ENCODE results near the gene PPM1H.

PPM1H gene

DNA sequence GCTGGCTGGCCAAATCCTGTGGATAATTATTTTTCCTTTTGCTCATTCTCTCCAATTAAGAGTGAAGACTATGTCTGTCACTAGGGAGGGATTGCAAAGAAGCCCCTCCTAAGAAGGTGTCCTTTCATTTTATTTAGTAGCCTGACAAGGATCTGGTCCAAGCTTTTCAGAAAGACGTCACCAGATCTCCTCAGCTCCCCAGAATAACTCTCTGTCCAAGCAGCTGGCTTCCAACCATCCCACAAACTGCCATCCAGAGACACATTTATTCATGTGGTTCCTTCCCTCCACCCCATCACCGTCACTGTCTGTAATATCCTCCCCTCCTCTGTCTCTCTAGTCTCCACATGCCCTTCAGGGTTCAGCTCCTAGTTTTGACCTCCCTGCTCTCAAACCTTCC, 69.9 kb downstream of the PPM1H start:
- Histone ChIP-seq H3K9me2 (replicated peaks; ENCODE audit: low read depth, low read length) (no peaks in the 10 kb centered on the region), H2AFZ (ENCODE audit: low read length) (no peak overlapping the region), H3K27me3 (ENCODE audit: insufficient read depth, low read length, poor library complexity, severe bottlenecking) (no peaks in the 10 kb centered on the region), H3K4me1 (ENCODE audit: insufficient read depth, low read length, poor library complexity, severe bottlenecking) (peaks cover 31% of the 10 kb centered on the region), H4K20me1 (ENCODE audit: insufficient read depth, low read length, poor library complexity, severe bottlenecking) (peaks cover 3% of the 10 kb centered on the region), H3K9me3 (ENCODE audit: insufficient read depth, low read depth, low read length) (no peaks in the 10 kb centered on the region), H3K79me2 (ENCODE audit: insufficient read depth, low read length) (peaks cover 77% of the 10 kb centered on the region), H3K9ac (ENCODE audit: low read depth, low read length, poor library complexity, severe bottlenecking) (no peak overlapping the region), H3K36me3 (ENCODE audit: insufficient read depth, low read length) (no peaks in the 10 kb centered on the region), H3K4me2 (ENCODE audit: low read depth, low read length, poor library complexity, severe bottlenecking) (no peak overlapping the region), H3K4me3 (ENCODE audit: low read length, poor library complexity, severe bottlenecking) (no peak overlapping the region), H3F3A (ENCODE audit: low read depth) (no peaks in the 10 kb centered on the region)
- TF ChIP-seq EZH2phosphoT487 (IDR thresholded peaks at IDR 0.05; ENCODE audit: borderline replicate concordance): no peak
- no peak for TF ChIP-seq CTCF (conservative IDR thresholded peaks at IDR 0.05; ENCODE audit: low read length)

GRCh38 chr12:62862259-62862881, 72.6 kb downstream of the PPM1H start:
- TF ChIP-seq EZH2phosphoT487 (IDR thresholded peaks at IDR 0.05; ENCODE audit: borderline replicate concordance) (no peak), CTCF (conservative IDR thresholded peaks at IDR 0.05; ENCODE audit: low read length) (no peak)
- H3K36me3 ChIP-seq (ENCODE audit: insufficient read depth, low read length): no peaks in the 10 kb centered on the region
- no peaks in the 10 kb centered on the region for H3K9me3 ChIP-seq (ENCODE audit: insufficient read depth, low read depth, low read length)
- H3K4me3 ChIP-seq (ENCODE audit: low read length, poor library complexity, severe bottlenecking): no peak overlapping the region
- H3K79me2 ChIP-seq (ENCODE audit: insufficient read depth, low read length): peaks cover 70% of the 10 kb centered on the region
- no peak overlapping the region for H2AFZ ChIP-seq (ENCODE audit: low read length)
- peaks cover 3% of the 10 kb centered on the region for H4K20me1 ChIP-seq (ENCODE audit: insufficient read depth, low read length, poor library complexity, severe bottlenecking)
- no peaks in the 10 kb centered on the region for H3F3A ChIP-seq (ENCODE audit: low read depth)
- H3K9ac ChIP-seq (ENCODE audit: low read depth, low read length, poor library complexity, severe bottlenecking): no peak overlapping the region
- peaks cover 47% of the 10 kb centered on the region for H3K4me1 ChIP-seq (ENCODE audit: insufficient read depth, low read length, poor library complexity, severe bottlenecking)
- no peak overlapping the region for H3K4me2 ChIP-seq (ENCODE audit: low read depth, low read length, poor library complexity, severe bottlenecking)
- no peaks in the 10 kb centered on the region for H3K9me2 ChIP-seq (replicated peaks; ENCODE audit: low read depth, low read length)
- H3K27me3 ChIP-seq (ENCODE audit: insufficient read depth, low read length, poor library complexity, severe bottlenecking): no peaks in the 10 kb centered on the region

DNA sequence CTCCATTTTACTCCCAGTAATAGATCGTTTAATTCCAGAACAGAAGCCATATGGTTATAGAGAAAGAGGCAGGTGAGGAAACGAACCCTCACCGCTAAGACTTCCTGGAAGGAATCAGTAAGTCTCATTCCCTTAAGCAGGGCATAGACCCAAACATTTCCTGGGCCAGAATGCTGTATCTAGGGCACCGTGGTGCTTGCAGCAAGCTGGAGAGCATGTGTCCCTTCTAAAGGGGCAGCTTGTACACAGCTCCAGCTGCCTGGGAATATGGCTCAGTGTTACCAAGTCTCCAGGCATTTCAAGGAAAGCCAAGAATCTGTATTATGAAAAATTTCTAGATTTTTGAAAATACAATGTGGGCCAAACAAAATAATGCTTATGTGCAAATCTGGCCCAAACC, 73.4 kb downstream of the PPM1H start:
- H3K4me1 ChIP-seq (ENCODE audit: insufficient read depth, low read length, poor library complexity, severe bottlenecking): peaks cover 45% of the 10 kb centered on the region
- no peaks in the 10 kb centered on the region for H3F3A ChIP-seq (ENCODE audit: low read depth)
- H3K36me3 ChIP-seq (ENCODE audit: insufficient read depth, low read length): no peaks in the 10 kb centered on the region
- no peak overlapping the region for H3K4me3 ChIP-seq (ENCODE audit: low read length, poor library complexity, severe bottlenecking)
- no peaks in the 10 kb centered on the region for H3K9me3 ChIP-seq (ENCODE audit: insufficient read depth, low read depth, low read length)
- H3K9ac ChIP-seq (ENCODE audit: low read depth, low read length, poor library complexity, severe bottlenecking): no peak overlapping the region
- TF ChIP-seq EZH2phosphoT487 (IDR thresholded peaks at IDR 0.05; ENCODE audit: borderline replicate concordance) (no peak), CTCF (conservative IDR thresholded peaks at IDR 0.05; ENCODE audit: low read length) (no peak)
- H4K20me1 ChIP-seq (ENCODE audit: insufficient read depth, low read length, poor library complexity, severe bottlenecking): peaks cover 3% of the 10 kb centered on the region
- no peak overlapping the region for H2AFZ ChIP-seq (ENCODE audit: low read length)
- H3K79me2 ChIP-seq (ENCODE audit: insufficient read depth, low read length): peaks cover 73% of the 10 kb centered on the region
- H3K4me2 ChIP-seq (ENCODE audit: low read depth, low read length, poor library complexity, severe bottlenecking): no peak overlapping the region
- H3K9me2 ChIP-seq (replicated peaks; ENCODE audit: low read depth, low read length): no peaks in the 10 kb centered on the region
- H3K27me3 ChIP-seq (ENCODE audit: insufficient read depth, low read length, poor library complexity, severe bottlenecking): no peaks in the 10 kb centered on the region

Measured in Loucy (cell line).